ENCODE measurements around the gene FBRSL1.

Gene FBRSL1

GRCh38 chr12:132447731-132448462, 42.1 kb upstream of the FBRSL1 start:
- H3K27me3 ChIP-seq (ENCODE audit: insufficient read depth, low read length): peaks cover 80% of the 10 kb centered on the region
- no peaks in the 10 kb centered on the region for H3K36me3 ChIP-seq (ENCODE audit: insufficient read depth, low read depth, low read length)
- no peak overlapping the region for H3K27ac ChIP-seq (ENCODE audit: low read length)
- peaks cover 5% of the 10 kb centered on the region; the same call in 1 of the 2 replicates for H3K9me3 ChIP-seq (ENCODE audit: insufficient read depth, low read depth, low read length)
- H3K4me1 ChIP-seq (ENCODE audit: insufficient read depth, low read length): no peaks in the 10 kb centered on the region
- H3K4me3 ChIP-seq (ENCODE audit: low read length): no peak overlapping the region
- no peak overlapping the region for H3K9ac ChIP-seq (ENCODE audit: low read depth, low read length)

- Histone ChIP-seq H3K4me1 (ENCODE audit: insufficient read depth, low read length) (no peaks in the 10 kb centered on the region), H3K36me3 (ENCODE audit: insufficient read depth, low read depth, low read length) (no peaks in the 10 kb centered on the region), H3K27ac (ENCODE audit: low read length) (no peak overlapping the region), H3K4me3 (ENCODE audit: low read length) (no peak overlapping the region), H3K27me3 (ENCODE audit: insufficient read depth, low read length) (peaks cover 80% of the 10 kb centered on the region), H3K9ac (ENCODE audit: low read depth, low read length) (no peak overlapping the region), H3K9me3 (ENCODE audit: insufficient read depth, low read depth, low read length) (peaks cover 5% of the 10 kb centered on the region; the same call in 1 of the 2 replicates)
Measured at GRCh38 chr12:132448463-132448820, 41.5 kb upstream of the FBRSL1 start.

GRCh38 chr12:132449565-132450417, 40.2 kb upstream of the FBRSL1 start:
- Histone ChIP-seq H3K27me3 (ENCODE audit: insufficient read depth, low read length) (peaks cover 81% of the 10 kb centered on the region), H3K27ac (ENCODE audit: low read length) (no peak overlapping the region), H3K4me3 (ENCODE audit: low read length) (no peak overlapping the region), H3K36me3 (ENCODE audit: insufficient read depth, low read depth, low read length) (no peaks in the 10 kb centered on the region), H3K4me1 (ENCODE audit: insufficient read depth, low read length) (no peaks in the 10 kb centered on the region), H3K9ac (ENCODE audit: low read depth, low read length) (no peak overlapping the region), H3K9me3 (ENCODE audit: insufficient read depth, low read depth, low read length) (no peaks in the 10 kb centered on the region)

GRCh38 chr12:132450418-132451171, 39.4 kb upstream of the FBRSL1 start:
- H3K27me3 ChIP-seq (ENCODE audit: insufficient read depth, low read length): peaks cover 89% of the 10 kb centered on the region
- H3K4me1 ChIP-seq (ENCODE audit: insufficient read depth, low read length): no peaks in the 10 kb centered on the region
- no peak overlapping the region for H3K27ac ChIP-seq (ENCODE audit: low read length)
- no peak overlapping the region for H3K4me3 ChIP-seq (ENCODE audit: low read length)
- H3K9me3 ChIP-seq (ENCODE audit: insufficient read depth, low read depth, low read length): peaks cover under 1% of the 10 kb centered on the region; the same call in 1 of the 2 replicates
- no peaks in the 10 kb centered on the region for H3K36me3 ChIP-seq (ENCODE audit: insufficient read depth, low read depth, low read length)
- H3K9ac ChIP-seq (ENCODE audit: low read depth, low read length): no peak overlapping the region

- Histone ChIP-seq H3K36me3 (ENCODE audit: insufficient read depth, low read depth, low read length) (no peaks in the 10 kb centered on the region), H3K27me3 (ENCODE audit: insufficient read depth, low read length) (peaks cover 96% of the 10 kb centered on the region), H3K9ac (ENCODE audit: low read depth, low read length) (no peak overlapping the region), H3K9me3 (ENCODE audit: insufficient read depth, low read depth, low read length) (peaks cover 3% of the 10 kb centered on the region; the same call in 1 of the 2 replicates), H3K27ac (ENCODE audit: low read length) (no peak overlapping the region), H3K4me1 (ENCODE audit: insufficient read depth, low read length) (no peaks in the 10 kb centered on the region), H3K4me3 (ENCODE audit: low read length) (no peak overlapping the region)
Measured at GRCh38 chr12:132451172-132451835, 38.6 kb upstream of the FBRSL1 start.

- no peak overlapping the region for H3K4me3 ChIP-seq (ENCODE audit: low read length)
- no peaks in the 10 kb centered on the region for H3K36me3 ChIP-seq (ENCODE audit: insufficient read depth, low read depth, low read length)
- no peak overlapping the region for H3K27ac ChIP-seq (ENCODE audit: low read length)
- no peaks in the 10 kb centered on the region for H3K4me1 ChIP-seq (ENCODE audit: insufficient read depth, low read length)
- peaks cover 96% of the 10 kb centered on the region for H3K27me3 ChIP-seq (ENCODE audit: insufficient read depth, low read length)
- no peak overlapping the region for H3K9ac ChIP-seq (ENCODE audit: low read depth, low read length)
- H3K9me3 ChIP-seq (ENCODE audit: insufficient read depth, low read depth, low read length): peaks cover 3% of the 10 kb centered on the region; the same call in 1 of the 2 replicates
Measured at GRCh38 chr12:132451836-132452195, 38.1 kb upstream of the FBRSL1 start.

GRCh38 chr12:132452596-132453350, 37.2 kb upstream of the FBRSL1 start:
- peaks cover 3% of the 10 kb centered on the region; the same call in 1 of the 2 replicates for H3K9me3 ChIP-seq (ENCODE audit: insufficient read depth, low read depth, low read length)
- H3K27ac ChIP-seq (ENCODE audit: low read length): no peak overlapping the region
- no peak overlapping the region for H3K4me3 ChIP-seq (ENCODE audit: low read length)
- no peaks in the 10 kb centered on the region for H3K4me1 ChIP-seq (ENCODE audit: insufficient read depth, low read length)
- H3K9ac ChIP-seq (ENCODE audit: low read depth, low read length): no peak overlapping the region
- no peaks in the 10 kb centered on the region for H3K36me3 ChIP-seq (ENCODE audit: insufficient read depth, low read depth, low read length)
- H3K27me3 ChIP-seq (ENCODE audit: insufficient read depth, low read length): peaks cover 90% of the 10 kb centered on the region

GRCh38 chr12:132453361-132454192, 36.4 kb upstream of the FBRSL1 start:
- Histone ChIP-seq H3K9me3 (ENCODE audit: insufficient read depth, low read depth, low read length) (peaks cover 3% of the 10 kb centered on the region; the same call in 1 of the 2 replicates), H3K4me1 (ENCODE audit: insufficient read depth, low read length) (no peaks in the 10 kb centered on the region), H3K27ac (ENCODE audit: low read length) (no peak overlapping the region), H3K36me3 (ENCODE audit: insufficient read depth, low read depth, low read length) (no peaks in the 10 kb centered on the region), H3K27me3 (ENCODE audit: insufficient read depth, low read length) (peaks cover 87% of the 10 kb centered on the region), H3K9ac (ENCODE audit: low read depth, low read length) (no peak overlapping the region), H3K4me3 (ENCODE audit: low read length) (no peak overlapping the region)

GRCh38 chr12:132454193-132454932, 35.6 kb upstream of the FBRSL1 start:
- Histone ChIP-seq H3K4me3 (ENCODE audit: low read length) (no peak overlapping the region), H3K4me1 (ENCODE audit: insufficient read depth, low read length) (no peaks in the 10 kb centered on the region), H3K27ac (ENCODE audit: low read length) (no peak overlapping the region), H3K36me3 (ENCODE audit: insufficient read depth, low read depth, low read length) (no peaks in the 10 kb centered on the region), H3K9ac (ENCODE audit: low read depth, low read length) (no peak overlapping the region), H3K27me3 (ENCODE audit: insufficient read depth, low read length) (peaks cover 91% of the 10 kb centered on the region), H3K9me3 (ENCODE audit: insufficient read depth, low read depth, low read length) (peaks cover 3% of the 10 kb centered on the region; the same call in 1 of the 2 replicates)

All from iPS-20b (cell line).